Measurements from ENCODE around the gene GRIN2C.

- TF ChIP-seq CTCF (tag by site-specific recombination; IDR thresholded peaks at IDR 0.05) (no peak), PRDM1 (tag by site-specific recombination; IDR thresholded peaks at IDR 0.05) (no peak), ZNF629 (tag by site-specific recombination; IDR thresholded peaks at IDR 0.05) (no peak), ZNF639 (tag by site-specific recombination; IDR thresholded peaks at IDR 0.05) (no peak), HOXA7 (CRISPR knock-in tag; IDR thresholded peaks at IDR 0.05; ENCODE audit: borderline replicate concordance) (no peak), BCL11A (tag by site-specific recombination; IDR thresholded peaks at IDR 0.05; ENCODE audit: low read depth) (no peak), SP2 (tag by site-specific recombination; IDR thresholded peaks at IDR 0.05) (no peak), ZBTB49 (tag by site-specific recombination; IDR thresholded peaks at IDR 0.05; ENCODE audit: low read depth) (no peak), ZBTB21 (tag by site-specific recombination; IDR thresholded peaks at IDR 0.05) (no peak), BCL6B (tag by site-specific recombination; IDR thresholded peaks at IDR 0.05) (no peak), REST (tag by site-specific recombination; IDR thresholded peaks at IDR 0.05) (no peak)
These were observed 34.6 kb downstream of the GRIN2C start for GRCh38 chr17:74824961-74825627.

Measured in HEK293 (cell line).